NCI-H446 (cell line): ENCODE results near the gene RDM1.
A peak's percentile ranks its signal among the peaks of the same experiment; 100 is the strongest.

ENCODE experiments used
- DNase-seq, 2 experiments: peaks; one replicate each; lab custom pipeline; 2025; lab: John Stamatoyannopoulos, UW

RDM1 gene

GRCh38 chr17:35932586-35932985 is 2.0 kb upstream of the RDM1 start:
- no peak for DNase-seq

DNA sequence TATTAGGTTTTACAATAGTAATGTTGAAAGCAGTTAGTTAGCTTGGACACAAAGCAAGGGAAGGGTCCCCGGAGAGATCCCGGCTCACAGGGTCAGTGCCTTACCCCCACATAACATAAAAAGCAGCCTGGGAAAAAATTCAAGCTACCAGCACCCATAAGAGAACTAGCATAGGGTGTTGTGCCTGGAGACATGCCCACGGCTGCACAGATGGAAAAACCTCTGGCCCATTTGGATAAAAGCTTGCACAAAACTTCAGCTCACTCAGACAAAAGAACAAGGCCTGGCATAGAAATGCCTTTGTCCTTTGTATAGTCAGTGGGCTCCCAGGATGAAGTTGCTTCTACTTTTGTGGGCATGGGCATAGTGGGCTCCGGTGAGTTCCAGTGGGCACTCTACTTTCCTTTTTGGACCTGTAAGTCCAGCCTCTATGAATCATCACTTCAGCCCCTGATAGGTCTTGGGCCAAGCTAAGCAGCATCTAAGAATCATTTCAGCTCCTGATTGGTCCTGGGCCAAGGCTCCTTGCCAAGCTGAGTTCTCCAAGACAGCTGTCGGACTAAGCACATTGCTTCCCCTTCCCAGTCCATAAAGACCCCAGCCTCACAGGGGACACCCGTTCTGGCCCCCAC is 1.3 kb upstream of the RDM1 start:
- DNase-seq, result peak in 1 of 2 experiments; percentile 36

DNA sequence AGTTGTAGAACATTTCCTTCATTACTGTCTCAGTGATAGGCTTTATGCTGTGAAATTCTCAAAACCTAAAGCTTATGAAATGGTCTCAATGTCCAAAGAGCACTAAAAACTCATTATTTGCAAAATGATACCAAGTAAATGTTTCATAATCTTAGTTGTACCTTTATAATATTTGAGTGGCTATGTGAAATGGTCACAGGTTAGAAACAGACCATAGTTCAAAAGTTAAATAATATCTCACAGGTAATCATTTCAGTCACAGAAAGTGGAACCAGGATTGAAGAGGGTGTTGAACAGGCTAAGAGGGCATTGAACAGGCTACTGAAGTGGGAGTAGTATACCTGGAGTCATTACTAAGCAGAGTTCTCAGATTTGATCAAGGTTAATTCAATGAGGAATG is 2.9 kb downstream of the RDM1 start:
- DNase-seq, result no peak

DNA sequence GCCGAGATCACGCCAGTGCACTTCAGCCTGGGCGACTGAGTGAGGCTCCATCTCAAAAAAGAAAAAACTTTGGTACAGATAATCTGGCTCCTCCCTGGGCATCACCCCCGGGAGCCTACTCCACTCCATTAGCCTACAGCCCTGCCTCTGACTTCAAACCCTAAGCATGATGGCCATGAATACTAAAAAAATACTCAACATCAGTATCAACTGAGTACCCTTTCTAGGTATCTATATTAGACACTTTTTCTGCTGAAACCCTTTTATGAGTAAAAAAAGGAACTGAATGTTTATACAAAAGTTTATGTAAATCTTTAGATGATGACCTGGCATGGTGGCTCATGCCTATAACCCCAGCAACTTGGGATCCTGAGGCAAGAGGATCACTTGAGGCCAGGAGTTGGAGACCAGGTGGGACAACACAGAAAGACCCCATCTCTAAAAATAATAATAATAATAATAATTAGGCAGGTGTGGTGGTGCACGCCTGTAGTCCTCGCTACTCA is 6.9 kb downstream of the RDM1 start:
- no peak for DNase-seq

- no peak for DNase-seq
Observed at GRCh38 chr17:35920229-35920628, 10.3 kb downstream of the RDM1 start.

DNA sequence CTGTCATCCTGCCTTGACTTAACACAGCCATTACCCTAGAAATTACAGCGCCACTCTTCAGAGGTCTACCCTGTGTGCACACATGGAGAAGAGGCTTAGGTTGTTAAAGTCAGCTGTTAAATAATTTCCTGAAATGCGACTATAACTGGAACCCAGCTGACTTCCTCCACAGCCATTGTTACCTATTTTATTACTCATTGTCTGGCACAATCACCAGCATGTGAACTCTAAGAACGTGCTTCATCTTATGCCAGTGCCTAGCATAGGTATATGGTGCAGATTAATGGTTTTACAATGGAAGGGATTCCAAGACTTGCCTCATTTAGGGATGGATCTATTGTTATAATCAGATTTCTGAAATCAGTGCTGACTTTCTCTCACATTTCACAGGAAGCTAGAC is 11.9 kb downstream of the RDM1 start:
- no peak for DNase-seq

DNA sequence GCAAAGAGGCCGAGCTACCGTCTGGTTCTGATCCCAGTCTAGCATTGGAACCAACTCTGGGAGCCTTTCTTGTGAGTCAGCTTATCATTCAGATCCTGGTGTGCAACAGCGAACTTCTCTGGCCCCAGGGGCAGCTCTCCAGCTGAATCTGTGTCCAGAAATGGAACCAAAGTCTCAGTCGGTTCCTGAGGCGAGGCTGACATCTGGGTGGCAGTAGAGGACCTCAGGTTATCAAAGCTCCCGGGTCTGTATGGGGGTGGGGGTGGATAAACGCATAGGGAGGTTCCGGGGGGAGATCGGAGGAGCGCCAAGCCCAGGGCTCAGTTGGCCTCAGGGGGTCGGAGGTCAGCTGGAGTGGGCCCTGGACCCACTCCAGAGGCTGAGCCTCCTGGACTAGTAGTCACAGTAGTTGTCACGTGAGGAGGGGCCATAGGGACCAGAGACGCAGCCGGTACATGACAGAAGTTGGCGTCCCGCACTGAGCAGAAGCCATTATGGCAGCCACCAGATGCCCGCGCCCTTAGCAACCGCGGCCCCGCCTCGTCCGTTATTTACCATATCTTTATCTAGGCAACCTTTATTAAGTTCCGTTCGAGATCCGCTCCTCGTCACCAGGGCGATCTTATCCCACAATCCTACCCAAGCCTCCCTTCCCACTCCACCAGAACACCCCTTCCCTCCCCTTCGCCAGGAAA is 12.9 kb downstream of the RDM1 start:
- no peak for DNase-seq

DNA sequence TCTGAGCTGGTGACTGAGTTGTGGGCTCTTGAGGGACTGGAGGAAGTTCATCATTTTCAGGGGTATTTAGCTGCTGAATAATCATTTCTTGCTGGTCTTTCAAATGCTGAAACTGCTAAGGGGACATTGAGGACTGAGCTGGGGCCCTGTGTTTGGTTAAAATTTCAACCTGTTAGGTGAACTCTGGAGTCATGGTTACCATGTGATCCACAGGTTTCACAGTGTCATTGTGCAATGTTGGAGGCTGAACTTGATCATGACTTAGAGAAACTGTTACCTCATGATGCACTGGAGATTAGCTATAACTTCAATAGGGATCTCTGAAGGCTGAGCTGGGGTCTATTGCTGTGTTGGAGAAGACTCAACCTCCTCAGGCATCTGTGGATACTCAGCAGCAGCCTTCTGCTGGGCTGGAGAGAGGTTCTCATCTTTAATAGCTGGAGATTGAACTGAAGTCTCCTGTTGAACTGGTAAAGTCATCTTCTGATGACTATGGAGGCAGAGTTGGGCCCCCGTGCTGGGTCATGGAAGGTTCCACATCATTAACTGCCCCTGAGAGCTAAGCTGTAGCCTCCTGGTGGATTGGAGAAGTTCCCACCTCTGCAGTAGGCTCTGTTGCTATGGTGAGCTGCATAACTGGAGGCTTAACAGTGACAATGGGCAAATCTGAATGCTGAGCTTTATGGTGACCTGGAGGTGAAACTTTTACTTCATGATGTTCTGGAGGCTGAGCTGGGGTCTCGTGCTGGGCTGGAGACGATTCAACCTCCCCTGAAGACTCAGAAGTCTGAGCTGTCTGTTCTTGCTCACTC is 15.2 kb downstream of the RDM1 start:
- no peak for DNase-seq

GRCh38 chr17:35914354-35914753 is 16.2 kb downstream of the RDM1 start:
- DNase-seq, result no peak

DNA sequence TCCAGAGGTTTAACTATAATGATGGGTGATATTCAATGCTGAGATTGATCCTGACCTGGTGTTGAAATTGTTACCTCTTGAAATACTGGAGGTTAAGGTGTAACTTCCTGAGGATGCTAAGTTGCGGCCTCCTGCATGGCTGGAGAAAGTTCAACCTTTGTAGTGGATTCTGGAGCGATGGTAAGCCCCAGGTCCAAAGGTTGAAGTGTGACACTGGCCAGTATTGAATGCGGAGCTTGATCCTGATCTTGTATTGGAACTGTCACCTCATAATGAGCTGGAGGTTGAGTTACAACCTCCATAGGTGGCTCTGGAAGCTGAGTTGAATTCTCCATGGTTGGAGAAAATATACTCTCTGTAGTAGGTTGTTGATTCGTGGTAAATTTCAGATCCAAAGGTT is 17.0 kb downstream of the RDM1 start:
- no peak for DNase-seq

DNA sequence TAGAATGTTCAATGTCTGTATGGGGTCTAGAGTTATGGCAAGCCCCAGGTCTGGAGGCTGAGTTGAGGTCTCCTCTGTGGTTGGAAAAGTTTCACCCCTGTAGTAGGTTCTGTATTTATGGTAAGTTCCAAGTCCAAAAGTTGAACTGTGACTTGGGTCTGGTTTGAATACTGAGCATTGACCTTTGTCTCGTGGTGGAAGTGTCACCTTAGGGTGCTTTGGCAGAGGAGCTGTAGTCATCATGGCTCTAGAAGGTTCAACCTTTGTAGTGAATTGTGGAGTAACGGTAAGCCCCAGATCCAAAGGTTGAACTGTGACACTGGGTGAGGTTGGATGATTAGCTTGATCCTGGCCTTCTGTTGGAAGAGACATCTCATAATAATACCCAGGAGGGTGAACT is 17.6 kb downstream of the RDM1 start:
- no peak for DNase-seq

- DNase-seq, result no peak
Observed at GRCh38 chr17:35912339-35912912, 18.1 kb downstream of the RDM1 start.

DNA sequence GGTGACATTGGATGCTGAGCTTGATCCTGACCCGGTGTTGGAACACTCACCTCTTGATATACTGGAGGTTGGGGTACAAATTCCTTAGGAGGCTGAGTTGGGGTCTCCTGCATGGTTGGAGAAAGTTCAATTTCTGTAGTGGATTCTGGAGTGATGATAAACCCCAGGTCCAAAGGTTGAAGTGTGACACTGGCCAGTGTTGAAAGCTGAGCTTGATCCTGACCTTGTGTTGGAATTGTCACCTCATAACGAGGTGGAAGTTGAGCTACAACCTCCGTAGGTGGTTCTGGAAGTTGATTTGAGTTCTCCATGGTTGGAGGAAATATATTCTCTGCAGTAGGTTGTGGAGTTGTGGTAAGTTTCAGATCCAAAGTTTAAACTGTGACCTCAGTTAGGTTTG is 21.2 kb downstream of the RDM1 start:
- no peak for DNase-seq

DNA sequence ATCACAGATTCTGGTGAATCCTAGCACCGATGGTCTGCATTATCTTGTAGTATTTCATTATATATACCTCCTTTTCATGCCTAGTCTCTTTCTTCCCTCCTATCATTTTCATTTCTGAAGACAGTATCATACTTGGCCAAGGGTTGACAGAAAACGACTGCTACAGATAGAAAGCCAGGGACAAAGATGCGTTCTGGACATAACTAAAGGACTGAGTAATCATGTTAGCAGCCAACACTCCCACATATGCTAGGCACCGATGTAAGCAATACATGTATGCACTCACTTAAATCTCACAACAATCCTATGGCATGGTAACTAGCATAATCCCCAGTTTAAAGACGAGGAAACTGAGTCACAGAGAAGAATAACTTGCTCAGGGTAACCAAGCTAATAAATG is 22.9 kb downstream of the RDM1 start:
- no peak for DNase-seq

DNA sequence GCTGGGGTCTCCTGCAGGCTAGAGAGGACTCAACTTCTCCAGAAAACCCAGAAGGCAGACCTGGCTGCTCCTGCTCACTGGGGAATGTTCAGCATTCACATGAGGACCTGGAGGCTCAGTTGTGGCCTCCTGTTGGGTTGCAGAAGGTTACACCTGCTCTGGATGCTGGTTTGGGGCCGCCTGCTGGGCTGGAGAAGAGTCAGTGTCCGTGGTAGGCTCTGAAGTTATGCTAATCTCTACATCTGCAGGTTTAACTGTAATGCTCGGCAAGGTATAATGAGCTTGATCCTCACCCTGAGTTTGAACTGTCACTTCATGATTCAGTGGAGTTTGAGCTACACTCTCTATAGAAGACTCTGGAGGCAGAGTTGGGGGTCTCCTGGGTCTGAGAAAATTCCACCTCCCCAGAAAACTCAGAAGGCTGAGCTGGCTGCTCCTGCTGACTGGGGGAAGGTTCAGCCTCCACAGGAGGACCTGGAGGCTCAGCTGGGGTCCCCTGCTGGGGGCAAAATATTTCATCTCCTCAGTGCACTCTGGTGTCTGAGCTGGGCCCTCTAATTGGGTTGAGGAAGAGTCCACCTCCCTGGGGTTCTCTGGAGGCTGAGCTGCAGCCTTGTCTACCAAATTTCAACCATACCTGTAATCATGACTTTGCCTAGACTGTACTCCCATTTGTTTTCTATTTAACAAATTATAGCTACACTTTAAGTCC is 23.5 kb downstream of the RDM1 start:
- no peak for DNase-seq

DNA sequence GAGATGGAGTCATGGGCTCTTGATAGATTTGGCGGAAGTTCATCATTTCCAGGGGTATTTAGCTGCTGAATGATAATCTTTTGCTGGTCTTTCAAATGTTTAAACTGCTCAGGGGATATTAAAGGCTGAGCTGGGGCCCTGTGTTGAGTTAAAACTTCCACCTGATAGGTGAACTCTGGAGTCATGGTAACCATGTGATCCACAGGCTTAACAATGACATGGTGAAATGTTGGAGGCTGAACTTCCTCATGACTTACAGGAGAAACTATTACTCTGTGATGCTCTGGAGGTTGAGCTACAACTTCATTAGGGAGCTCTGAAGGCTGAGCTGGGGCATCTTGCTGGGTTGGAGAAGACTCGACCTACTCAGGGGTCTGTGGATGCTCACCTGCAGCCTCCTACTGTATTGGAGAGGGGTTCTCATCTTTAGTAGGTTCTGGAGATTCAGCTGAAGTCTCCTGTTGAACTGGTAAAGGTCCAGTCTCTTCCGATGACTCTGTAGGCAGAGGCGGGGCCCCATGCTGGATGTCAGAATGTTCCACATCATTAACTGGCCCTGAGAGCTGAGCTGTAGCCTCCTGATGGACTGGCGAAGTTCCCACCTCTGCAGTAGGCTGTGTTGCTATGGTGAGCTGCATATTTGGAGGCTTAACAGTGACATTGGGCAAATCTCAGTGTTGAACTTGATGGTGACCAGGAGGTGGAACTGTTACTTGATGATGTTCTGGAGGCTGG is 24.2 kb downstream of the RDM1 start:
- DNase-seq, result peak in 1 of 2 experiments; percentile 3

DNA sequence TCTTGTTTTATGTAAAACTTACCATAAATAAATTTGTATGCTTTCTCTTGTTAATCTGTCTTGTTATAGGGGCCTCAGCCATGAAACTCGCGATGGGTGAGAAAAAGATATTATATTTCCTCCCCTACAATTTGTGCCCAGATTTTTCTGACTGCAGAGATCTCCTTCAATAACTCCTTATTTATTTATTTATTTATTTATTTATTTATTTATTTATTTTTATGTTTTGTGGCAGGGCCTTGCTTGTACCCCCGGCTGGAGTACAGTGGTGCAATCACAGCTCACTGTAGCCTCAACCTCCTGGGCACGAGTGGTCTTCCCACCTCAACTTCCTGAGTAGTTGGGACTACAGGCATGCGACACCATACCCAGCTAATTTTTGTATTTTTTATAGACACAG is 27.1 kb downstream of the RDM1 start:
- DNase-seq, result no peak

- DNase-seq, result no peak
Observed at GRCh38 chr17:35901631-35902175, 28.9 kb downstream of the RDM1 start.

- no peak for DNase-seq
Observed at GRCh38 chr17:35900708-35901480, 29.7 kb downstream of the RDM1 start.

- no peak for DNase-seq
Observed at GRCh38 chr17:35900280-35900679, 30.3 kb downstream of the RDM1 start.
